GM13977 (cell line): Measurements from ENCODE around the gene C1orf167.
A peak's percentile ranks its signal among the peaks of the same experiment; 100 is the strongest.

ENCODE experiments used
- DNase-seq: peaks from one replicate; pipeline ENCODE4 v3.0.0; 2012; ENCODE audit warnings: low spot score
- CTCF ChIP-seq: IDR thresholded peaks from 2 replicates; pipeline ENCODE4 v1.5.1; 2012; ENCODE audit warnings: mild to moderate bottlenecking, control low read depth; ENCODE audit not compliant: insufficient read depth; ENCODE audit errors: extremely low read depth, missing control alignments
- in situ Hi-C: fragments of 300-500 bp; cut with MboI; formaldehyde crosslinking; loops from one replicate; pipeline ENCODE4 v1.12.0; 2022; ENCODE audit warnings: low sequenced_read_pairs, low pct_unique_long_range_greater_than_20kb, mixed read lengths, inconsistent platforms; ENCODE audit not compliant: unreplicated experiment

C1orf167 gene

GRCh38 chr1:11761988-11762406 lies at the start of gene C1orf167:
TSS of gene C1orf167 (plus strand) at chr1:11762193. CDS start at chr1:11764401, 2,208 bp downstream.
- in situ Hi-C loops: no loop called here
- no peak for TF ChIP-seq CTCF
- no peak for DNase-seq

GRCh38 chr1:11712285-11712684 lies 49.7 kb upstream of the C1orf167 start:
- TF ChIP-seq CTCF: no peak
- in situ Hi-C loops: loop anchor here (10.0 kb wide), 1 partner anchor 47 kb away; the partner anchor contains the start of gene FBXO6
- no peak for DNase-seq

DNA sequence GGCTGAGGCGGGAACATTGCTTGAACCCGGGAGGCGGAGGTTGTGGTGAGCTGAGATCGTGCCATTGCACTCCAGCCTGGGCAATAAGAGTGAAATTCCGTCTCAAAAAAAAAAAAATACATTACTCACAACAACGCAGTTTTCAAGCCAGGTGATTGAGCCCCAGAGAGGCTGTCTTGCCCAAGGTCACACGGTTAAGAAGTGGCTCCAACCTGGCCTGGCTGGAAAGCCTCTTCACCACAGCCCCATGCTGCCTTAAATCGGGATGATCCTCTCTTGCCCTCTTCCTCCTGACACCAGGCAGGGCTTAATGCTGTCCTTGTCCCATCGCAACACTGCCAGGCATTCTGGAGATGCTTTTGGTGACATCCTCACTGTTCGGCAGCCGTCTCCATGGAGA lies 48.9 kb upstream of the C1orf167 start:
- TF ChIP-seq CTCF: no peak
- in situ Hi-C loops: loop anchor here (10.0 kb wide), 1 partner anchor 48 kb away; the partner anchor contains the start of gene FBXO6
- no peak for DNase-seq

DNA sequence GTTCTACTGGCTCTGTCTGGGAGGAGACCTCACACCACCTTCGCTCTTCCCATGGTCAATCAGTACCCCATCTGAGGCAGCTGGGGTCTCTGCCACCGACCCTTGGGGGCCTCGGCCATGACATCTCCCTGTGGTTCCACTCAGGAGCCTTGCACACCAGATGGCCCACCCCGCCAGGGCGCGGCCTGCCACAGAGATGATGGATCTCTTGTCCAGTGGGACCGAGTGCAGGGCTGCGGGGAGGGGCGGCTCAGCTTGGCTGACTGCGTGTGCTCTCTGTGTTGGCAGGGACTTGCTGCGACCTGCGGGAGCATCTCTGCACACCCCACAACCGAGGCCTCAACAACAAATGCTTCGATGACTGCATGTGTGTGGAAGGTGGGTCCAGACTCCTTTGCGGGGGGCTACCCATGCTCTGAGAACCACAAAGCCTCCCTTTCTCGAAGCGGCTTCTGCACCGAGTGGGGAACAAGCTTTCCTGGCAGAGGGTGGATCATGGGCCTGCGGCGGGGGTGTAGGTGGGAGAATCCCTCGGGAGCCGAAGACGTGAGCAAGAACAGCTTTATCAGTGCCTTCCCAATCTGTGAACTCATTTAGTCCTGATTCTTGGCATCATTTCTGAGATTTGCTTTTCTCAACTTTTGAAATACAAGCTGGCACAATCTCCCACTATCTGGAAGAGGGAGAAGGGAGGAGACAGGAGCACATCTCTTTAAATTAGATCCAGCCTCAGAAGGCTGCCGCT lies 47.0 kb upstream of the C1orf167 start:
- TF ChIP-seq CTCF: no peak
- no peak for DNase-seq
- in situ Hi-C loops: loop anchor here (10.0 kb wide), 1 partner anchor 50 kb away; the partner anchor contains the start of gene FBXO6

DNA sequence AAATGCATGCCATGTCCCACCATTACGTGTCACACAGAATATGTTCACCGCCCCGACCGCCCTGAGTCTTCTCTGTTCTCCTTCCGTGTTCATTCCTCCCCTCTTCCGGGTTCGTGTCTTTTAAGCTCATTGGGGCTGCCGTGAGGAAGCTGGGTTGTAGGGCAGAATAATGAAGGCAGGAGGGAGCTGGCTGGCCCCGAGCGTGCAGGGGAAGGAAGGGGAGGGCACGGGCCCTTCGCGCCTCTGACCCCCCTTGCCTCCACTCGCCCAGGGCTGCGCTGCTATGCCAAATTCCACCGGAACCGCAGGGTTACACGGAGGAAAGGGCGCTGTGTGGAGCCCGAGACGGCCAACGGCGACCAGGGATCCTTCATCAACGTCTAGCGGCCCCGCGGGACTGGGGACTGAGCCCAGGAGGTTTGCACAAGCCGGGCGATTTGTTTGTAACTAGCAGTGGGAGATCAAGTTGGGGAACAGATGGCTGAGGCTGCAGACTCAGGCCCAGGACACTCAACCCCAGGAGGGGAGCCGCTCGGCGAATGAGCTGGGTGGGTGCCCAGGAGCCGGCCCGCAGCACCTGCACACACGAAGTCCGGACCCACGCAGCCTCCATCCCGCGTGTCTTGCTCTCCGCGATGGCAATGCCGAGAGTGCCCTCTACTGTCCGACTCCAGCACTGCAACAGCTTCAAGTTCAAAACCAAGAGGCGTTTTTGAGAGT lies 42.5 kb upstream of the C1orf167 start:
- DNase-seq: peak; percentile 78
- in situ Hi-C loops: loop anchor here (10.0 kb wide), 1 partner anchor 55 kb away; the partner anchor contains the start of gene FBXO6
- TF ChIP-seq CTCF: peak; percentile 97

DNA sequence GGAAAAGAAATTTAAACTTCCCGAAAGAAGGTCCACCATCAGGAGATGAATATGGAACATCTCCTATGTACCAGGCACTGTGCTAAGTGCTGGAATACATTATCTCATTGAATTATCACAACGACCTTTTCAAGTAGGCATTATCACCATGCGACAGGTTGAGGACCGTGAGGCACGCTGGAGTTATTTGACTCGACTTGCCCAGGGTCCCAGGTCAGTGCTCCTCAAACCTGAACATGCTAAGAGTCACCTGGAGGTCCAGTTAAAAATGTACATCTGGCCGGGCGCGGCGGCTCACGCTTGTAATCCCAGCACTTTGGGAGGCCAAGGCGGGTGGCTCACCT lies 42.0 kb upstream of the C1orf167 start:
- no peak for TF ChIP-seq CTCF
- in situ Hi-C loops: no loop called here
- DNase-seq: no peak
